ENCODE measurements around the gene JKAMP. TPM values are rescaled to one million over a fixed set of nuclear protein-coding genes. Genes with fewer than 3 reads are reported as not detected.
A peak's percentile ranks its signal among the peaks of the same experiment; 100 is the strongest.

The JKAMP gene
- total RNA-seq, 1 donor from 2014 or later = 39.5 TPM

DNA sequence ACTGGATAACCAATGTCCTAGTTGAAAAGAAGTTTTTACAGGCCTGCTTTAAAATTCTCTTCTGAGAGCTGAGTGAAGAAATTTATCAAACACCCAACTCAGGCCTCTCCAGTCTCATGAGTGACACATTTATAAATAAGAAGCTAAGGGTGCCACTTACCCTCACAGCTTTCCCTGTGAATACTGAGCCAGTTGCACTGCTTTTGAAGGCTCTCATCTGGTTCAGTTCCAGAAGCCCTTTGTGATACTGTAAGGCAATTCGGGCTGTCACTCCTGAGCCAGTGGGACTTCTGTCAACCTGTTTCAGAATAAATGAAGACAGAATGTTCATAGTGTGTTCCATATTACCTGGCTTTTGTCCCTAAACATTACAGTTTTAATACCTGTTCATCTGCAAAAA, 8.6 kb upstream of the JKAMP start:
- Mint-ChIP-seq H3K27me3 (no peaks in the 10 kb centered on the region), H3K4me3 (no peak overlapping the region), H3K4me1 (ENCODE audit: unreplicated experiment) (peaks cover 9% of the 10 kb centered on the region), H3K9me3 (no peaks in the 10 kb centered on the region), H3K27ac (no peak overlapping the region), H3K36me3 (peaks cover 20% of the 10 kb centered on the region)
- TF ChIP-seq, protein P1, sequence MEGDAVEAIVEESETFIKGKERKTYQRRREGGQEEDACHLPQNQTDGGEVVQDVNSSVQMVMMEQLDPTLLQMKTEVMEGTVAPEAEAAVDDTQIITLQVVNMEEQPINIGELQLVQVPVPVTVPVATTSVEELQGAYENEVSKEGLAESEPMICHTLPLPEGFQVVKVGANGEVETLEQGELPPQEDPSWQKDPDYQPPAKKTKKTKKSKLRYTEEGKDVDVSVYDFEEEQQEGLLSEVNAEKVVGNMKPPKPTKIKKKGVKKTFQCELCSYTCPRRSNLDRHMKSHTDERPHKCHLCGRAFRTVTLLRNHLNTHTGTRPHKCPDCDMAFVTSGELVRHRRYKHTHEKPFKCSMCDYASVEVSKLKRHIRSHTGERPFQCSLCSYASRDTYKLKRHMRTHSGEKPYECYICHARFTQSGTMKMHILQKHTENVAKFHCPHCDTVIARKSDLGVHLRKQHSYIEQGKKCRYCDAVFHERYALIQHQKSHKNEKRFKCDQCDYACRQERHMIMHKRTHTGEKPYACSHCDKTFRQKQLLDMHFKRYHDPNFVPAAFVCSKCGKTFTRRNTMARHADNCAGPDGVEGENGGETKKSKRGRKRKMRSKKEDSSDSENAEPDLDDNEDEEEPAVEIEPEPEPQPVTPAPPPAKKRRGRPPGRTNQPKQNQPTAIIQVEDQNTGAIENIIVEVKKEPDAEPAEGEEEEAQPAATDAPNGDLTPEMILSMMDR (conservative IDR thresholded peaks at IDR 0.05) = no peak
- no peak for DNase-seq (ENCODE audit: extremely low spot score, unreplicated experiment)

DNA sequence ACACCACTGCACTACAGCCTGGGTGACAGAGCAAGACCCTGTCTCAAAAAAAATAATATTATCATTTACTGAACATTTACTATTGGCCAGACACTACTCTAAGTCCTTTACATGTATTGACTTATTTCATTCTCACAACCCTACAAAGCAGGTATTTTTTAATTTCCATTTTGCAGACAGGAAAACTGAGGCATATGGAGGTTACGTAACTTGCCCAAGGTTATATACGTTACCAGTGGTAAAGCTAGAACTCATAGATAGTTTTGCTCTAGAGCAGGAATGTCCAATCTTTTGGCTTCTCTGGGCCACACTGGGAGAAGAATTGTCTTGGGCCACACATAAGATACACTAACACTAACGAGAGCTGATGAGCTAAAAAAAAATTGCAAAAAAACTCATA, 5.8 kb upstream of the JKAMP start:
- Mint-ChIP-seq H3K27me3 (no peaks in the 10 kb centered on the region), H3K4me3 (no peak overlapping the region), H3K4me1 (ENCODE audit: unreplicated experiment) (peaks cover 34% of the 10 kb centered on the region), H3K36me3 (peaks cover 14% of the 10 kb centered on the region), H3K27ac (no peak overlapping the region), H3K9me3 (no peaks in the 10 kb centered on the region)
- DNase-seq (ENCODE audit: extremely low spot score, unreplicated experiment) = no peak
- TF ChIP-seq, protein P1 (conservative IDR thresholded peaks at IDR 0.05) = no peak

GRCh38 chr14:59480166-59480565, 4.2 kb upstream of the JKAMP start:
- no peak for DNase-seq (ENCODE audit: extremely low spot score, unreplicated experiment)
- H3K4me1 Mint-ChIP-seq (ENCODE audit: unreplicated experiment) = peaks cover 36% of the 10 kb centered on the region
- H3K27ac Mint-ChIP-seq = no peak overlapping the region
- no peak overlapping the region for H3K4me3 Mint-ChIP-seq
- peaks cover 6% of the 10 kb centered on the region for H3K36me3 Mint-ChIP-seq
- no peaks in the 10 kb centered on the region for H3K9me3 Mint-ChIP-seq
- TF ChIP-seq, protein P1 (conservative IDR thresholded peaks at IDR 0.05) = no peak
- H3K27me3 Mint-ChIP-seq = no peaks in the 10 kb centered on the region

DNA sequence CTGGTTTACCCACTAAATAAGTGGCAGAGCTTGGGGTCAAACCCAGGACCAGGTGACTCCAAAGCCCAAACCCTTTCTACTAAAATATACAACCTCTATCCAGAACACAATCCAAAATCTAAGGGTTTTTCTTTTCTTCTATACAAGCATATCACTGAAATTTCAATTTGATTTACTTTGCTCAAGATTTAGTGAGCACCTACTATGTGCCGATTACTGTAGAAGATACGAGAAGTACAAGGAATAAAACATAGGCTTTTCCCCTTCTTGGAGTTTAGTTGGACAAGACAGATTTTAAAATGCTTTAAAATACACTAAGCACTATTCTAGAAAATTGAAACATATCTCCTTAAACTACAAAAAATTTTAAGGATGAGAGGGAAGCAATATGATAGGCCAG, 2.9 kb upstream of the JKAMP start:
- TF ChIP-seq, protein P1 (conservative IDR thresholded peaks at IDR 0.05) = no peak
- no peaks in the 10 kb centered on the region for H3K9me3 Mint-ChIP-seq
- H3K27me3 Mint-ChIP-seq = no peaks in the 10 kb centered on the region
- H3K4me1 Mint-ChIP-seq (ENCODE audit: unreplicated experiment) = peaks cover 43% of the 10 kb centered on the region
- H3K4me3 Mint-ChIP-seq = peak overlapping the region; percentile 55
- no peak overlapping the region for H3K27ac Mint-ChIP-seq
- H3K36me3 Mint-ChIP-seq = peaks cover 6% of the 10 kb centered on the region
- no peak for DNase-seq (ENCODE audit: extremely low spot score, unreplicated experiment)

- H3K9me3 Mint-ChIP-seq = no peaks in the 10 kb centered on the region
- H3K27me3 Mint-ChIP-seq = no peaks in the 10 kb centered on the region
- TF ChIP-seq, protein P1 (conservative IDR thresholded peaks at IDR 0.05) = no peak
- no peak for DNase-seq (ENCODE audit: extremely low spot score, unreplicated experiment)
- no peak overlapping the region for H3K27ac Mint-ChIP-seq
- peak overlapping the region; percentile 92 for H3K4me3 Mint-ChIP-seq
- peaks cover 6% of the 10 kb centered on the region for H3K36me3 Mint-ChIP-seq
- peaks cover 45% of the 10 kb centered on the region for H3K4me1 Mint-ChIP-seq (ENCODE audit: unreplicated experiment)
Measured at GRCh38 chr14:59481871-59482540, 2.3 kb upstream of the JKAMP start.

All from type B pancreatic cell (in vitro differentiated cells).